GM18499 (cell line): Measurements from ENCODE around the gene PSMB8.
"Not testable (repeated sequence)": the region's sequence is repeated elsewhere in the genome, so short reads cannot be mapped to it uniquely, and the experiment has no call there.

Source experiments
- ATAC-seq: cut with Tn5 transposase; IDR thresholded peaks from one replicate; pipeline ENCODE4 v1.9.1; 2021; ENCODE audit warnings: moderate number of reproducible peaks; ENCODE audit not compliant: insufficient read depth, unreplicated experiment

Gene PSMB8

DNA sequence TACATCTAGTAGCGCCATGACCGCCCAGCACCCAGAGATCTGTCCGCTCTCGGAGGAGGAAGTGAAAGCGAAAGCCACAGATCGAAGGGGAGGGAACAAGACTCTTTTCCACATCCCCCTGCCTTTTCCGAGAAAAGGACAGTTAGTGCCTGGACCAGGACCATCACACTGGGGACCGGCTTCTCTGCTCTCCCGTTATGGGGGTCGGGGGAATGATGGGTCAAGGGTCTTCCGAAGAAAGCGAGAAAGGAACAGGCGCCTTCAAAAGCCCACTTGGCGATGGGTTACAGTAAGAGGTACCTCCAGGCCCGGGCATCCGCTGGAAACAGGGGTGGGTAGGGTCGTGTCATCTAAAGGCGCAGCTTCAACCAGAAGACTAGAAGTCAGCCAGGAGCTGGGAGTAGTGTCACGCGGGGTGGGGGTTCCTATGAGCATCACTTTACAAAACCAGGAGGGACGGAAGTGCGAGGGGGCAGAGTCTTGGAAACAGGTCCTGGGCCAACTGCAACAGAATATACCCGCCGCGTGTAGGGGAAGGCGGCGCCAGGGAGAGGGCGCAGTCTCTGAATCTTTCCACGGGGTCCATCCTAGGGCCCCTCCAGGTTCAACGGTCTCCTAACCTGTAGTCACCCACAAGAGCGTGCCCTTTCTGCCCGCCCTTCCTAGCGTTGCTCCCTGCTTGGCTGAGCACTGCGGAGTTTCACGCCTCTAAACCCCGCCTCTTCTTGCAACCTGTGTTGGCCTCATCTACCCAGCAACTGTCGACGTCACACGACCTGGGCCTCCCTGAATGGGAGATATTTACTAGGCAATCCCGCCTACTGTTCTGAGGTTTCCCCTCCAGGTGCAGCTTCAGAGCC is at the start of gene PSMB8:
Gene PSMB8 (minus strand): TSS at position 69 of the 860 bp plus-strand sequence. CDS start 51 bp downstream, at position 18.
- peak; percentile 46 for ATAC-seq

DNA sequence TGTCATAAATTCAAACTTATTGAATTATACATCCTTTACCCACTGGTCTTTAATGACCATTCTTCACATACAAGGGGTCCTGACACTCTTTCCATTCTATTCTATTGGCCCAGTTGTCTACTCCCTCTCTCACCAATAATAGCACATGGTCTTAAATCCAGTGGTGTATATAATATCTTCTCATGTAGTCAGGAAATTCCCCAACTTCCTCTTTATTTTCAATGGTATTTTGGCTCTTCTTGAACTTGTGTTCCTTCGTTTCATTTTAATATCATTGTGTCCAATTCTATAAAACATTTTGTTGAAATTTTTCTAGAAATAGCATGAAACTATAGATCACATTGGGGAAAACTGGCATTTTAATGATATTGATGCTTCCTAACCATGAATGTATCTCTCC is 47.0 kb upstream of the PSMB8 start:
- ATAC-seq: no peak

DNA sequence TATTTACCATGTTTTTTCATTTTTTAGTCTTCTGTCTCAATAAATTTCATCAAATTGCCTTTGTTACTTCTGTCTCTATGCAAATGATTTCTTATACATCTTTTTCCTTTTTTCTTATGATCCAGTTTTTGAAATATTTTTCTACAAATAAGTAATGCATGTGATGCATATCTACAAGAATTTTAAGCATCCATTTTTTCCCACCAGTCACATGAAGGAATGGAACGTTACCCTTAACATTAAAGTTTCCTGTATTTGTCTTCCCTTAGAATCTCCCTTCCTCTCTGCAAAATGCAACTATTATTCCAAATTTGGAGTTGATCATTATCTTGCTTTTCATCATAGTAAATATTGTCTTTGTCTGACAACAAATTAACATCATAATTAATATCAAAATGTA is 45.7 kb upstream of the PSMB8 start:
- no peak for ATAC-seq

DNA sequence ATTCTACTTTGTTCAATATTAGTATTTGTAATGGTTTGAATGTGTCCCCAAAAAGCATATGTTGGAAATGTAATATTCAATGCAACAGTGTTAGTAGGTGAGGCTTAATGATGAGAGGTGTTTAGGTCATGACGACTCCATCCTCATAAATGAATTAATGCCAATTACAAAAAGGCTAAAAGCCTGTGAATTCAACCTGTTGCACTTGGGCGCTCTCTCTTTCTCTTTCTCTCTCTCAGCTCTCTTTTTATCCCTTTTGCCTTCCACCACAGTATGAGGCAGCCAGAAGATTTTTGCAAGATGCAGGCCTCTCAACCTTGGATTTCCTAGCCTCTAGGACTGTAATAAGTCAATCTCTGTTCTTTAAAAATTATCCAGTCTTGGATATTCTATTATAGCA is 44.7 kb upstream of the PSMB8 start:
- ATAC-seq: no peak

DNA sequence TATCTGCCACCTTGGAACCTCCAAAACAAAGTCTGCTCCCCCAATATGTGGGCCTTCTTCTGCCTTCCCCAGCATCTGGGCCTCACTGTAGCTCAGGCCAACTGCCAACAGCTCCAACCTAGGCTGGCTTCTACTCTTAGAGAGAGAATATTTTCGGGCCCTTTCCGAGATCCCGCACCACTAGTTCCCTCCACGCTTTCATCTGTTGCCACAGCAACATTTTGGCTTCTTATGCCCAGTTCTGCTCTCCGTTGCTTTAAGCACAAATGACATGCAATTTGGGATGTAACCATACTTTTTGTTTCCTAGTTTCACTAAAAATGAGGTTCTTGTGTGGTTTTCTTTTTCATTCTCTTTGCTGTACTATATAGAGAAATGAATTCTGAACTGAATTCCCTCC is 43.8 kb upstream of the PSMB8 start:
- no peak for ATAC-seq

DNA sequence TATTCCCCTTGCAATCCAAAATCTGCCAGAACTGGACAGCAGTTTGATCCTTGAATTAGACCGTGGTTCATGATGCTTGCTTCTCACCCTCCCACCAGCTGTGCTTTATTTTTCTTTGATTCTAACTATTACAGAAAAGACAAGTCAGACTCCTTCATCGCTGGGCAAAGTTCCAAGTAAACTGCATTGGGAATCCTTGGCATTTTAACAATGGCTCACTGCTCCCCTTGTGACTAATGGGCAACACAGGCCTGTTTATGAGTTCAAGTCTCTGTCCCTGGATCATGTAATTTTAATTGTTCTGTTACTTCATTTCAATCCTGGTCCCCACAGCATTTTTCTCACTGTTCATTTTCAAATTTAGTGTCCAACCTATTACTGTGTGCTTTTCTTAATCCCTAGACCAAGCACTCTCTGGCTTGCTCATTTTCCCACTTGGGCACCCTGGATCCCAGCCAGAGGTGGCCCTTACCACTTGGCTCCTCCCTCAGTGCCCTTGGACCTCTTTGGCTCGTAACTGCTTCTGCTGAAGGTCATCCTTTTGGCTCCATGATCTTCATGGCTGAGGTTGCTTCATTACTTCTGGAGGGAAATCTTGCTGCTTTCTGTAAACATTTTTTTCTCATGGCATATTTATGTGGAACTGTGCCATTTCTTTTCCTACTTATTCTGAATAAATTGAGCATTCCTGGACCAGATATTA is 43.0 kb upstream of the PSMB8 start:
- ATAC-seq: no peak

DNA sequence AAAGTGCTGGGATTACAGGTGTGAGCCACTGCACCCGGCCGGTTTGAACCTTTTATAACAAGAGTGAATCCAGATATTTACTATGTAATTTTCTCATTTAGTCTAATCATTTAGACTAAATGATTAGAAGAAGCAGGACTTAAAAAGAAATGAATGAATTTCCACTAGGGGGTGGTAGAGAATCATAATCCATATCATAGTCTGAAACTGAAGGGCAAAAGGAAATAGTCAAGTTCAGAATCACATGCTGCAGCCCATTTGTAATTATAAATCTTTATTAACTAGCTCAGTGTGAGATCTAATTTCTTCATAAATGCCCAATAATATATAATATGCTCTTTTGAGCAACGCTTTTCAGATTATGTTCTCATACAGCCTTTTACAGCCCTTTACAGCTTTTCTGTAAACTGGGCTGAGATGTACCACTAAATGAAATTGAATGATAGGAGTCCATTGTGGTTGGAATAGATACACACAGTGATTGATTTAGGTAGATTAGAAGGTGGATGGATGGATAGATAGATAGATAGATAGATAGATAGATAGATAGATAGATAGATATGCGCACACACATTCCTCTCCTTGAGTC is 41.9 kb upstream of the PSMB8 start:
- ATAC-seq: no peak

DNA sequence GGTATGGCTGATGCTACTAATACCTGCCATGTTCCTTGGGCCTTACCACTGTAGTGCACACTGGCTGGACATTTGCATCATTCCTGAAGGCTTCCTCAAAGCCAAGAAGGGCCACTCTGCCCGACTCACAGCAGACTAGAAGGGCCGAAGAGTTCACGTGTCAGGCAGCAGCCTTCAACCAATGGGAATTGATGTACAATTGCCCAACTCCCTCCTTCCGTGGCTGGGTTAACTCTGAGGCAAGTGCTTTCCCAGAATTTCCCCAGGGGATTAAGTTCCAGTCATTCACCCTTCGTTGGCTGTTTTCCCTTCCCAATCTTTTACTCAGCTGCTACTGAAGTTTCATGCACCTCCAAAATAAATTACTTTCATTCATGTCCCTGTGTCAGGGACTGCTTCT is 39.9 kb upstream of the PSMB8 start:
- no peak for ATAC-seq

DNA sequence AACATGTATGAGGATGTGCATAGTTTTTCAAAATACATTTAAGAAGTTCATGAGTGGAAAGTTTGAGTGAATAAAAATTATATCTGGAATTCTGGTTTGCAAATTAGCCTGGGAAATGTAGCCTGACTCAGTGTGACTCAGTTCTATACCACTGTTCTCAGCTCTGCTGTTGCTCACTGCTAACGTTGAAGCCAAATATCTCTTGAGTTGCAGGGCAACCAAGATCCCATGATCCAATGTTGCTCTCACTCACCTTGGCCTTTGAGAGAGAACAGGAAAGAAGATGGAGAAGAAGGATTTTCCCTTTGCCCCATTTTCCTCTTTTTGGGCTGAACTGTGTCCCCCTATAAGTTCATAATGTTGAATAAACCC is 39.0 kb upstream of the PSMB8 start:
- no peak for ATAC-seq

DNA sequence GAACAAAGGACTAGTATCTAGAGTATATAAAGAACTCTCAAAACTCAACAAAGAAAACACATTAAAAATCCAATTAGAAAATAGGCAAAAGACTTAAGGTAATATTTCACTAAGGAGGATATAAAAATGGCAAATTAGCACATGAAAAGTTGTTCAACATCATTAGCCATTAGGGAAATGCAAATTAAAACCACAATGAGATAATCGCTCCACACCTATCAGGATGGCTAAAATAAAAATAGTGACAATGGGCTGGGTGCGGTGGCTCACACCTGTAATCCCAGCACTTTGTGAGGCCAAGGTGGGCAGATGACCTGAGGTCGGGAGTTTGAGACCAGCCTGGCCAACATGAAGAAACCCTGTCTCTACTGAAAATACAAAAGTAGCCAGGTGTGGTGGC is 37.1 kb upstream of the PSMB8 start:
- not testable (repeated sequence) for ATAC-seq

DNA sequence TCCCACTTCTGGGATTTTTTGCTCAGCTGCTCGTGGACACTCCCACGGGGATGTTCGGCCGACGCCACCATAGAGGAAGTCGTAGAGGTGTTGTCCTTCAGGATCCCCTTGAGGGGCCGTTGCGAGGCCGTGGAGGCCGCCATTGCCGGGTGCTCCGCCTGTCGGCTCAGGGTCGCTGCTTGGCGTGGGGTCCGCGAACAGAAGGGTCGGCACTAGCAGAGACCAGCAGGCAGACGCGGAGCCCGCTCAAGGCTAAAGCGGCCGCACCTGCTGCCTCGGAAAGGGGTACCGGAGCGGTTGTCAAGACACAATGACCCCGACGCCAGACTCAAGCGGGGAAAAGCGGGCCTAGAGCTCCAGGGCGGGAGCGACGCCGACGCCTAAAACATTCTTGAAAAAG is 35.8 kb upstream of the PSMB8 start:
- no peak for ATAC-seq

DNA sequence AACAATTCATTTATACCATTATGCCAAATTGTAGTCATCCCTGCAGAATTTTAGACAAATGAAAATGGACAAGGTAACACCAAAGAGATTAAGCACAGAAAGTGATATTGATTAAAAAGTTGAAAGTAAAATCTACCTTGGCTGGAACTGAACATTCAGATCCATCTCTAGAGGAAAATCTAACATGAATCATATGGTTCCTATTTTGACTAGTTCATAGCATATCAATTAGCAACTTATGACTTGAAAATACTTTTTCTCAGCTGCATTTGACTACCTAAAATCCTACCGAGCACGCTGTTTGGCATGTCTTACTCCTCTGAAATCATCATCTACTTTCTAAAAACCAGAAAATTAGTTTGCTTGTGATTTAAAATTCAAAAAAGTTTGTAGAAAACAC is 32.8 kb upstream of the PSMB8 start:
- ATAC-seq: no peak

DNA sequence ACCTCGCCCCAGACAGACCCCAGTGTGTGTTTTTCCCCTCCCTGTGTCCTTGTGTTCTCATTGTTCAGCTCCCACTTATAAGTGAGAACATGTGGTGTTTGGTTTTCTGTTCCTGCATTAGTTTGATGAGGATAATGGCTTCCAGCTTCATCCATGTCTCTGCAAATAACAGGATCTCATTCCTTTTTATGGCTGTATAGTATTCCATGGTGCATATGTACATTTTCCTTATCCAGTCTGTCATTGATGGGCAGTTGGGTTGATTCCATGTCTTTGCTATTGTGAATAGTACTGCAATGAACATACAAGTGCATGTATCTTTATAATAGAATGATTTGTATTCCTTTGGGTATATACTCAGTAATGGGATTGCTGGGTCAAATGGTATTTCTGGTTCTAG is 30.1 kb upstream of the PSMB8 start:
- ATAC-seq: not testable (repeated sequence)

DNA sequence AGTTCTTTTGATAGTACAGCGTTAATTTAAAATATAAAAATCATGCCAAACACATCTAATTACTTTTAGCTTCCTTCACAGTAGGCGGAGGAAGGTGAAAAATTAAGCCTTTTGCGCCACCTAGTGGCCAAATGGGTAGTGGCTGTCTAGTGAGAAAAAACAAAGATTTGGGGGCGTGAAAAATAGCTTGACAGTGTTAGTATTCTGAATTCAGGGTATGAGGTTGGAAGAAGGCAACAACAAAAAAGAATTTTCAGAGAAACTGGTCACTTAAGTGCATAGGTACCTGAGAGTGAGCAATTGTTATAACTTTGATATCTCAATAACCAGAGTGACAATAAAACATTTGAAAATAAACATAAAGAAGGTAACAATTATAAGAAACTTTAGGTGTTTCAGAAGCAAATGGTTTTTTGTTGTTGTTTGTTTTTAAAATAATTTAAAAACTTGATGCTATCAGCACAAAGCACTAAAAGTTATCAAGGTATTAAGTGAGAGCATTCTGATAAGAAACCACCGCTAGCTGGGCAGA is 24.5 kb upstream of the PSMB8 start:
- ATAC-seq: no peak

DNA sequence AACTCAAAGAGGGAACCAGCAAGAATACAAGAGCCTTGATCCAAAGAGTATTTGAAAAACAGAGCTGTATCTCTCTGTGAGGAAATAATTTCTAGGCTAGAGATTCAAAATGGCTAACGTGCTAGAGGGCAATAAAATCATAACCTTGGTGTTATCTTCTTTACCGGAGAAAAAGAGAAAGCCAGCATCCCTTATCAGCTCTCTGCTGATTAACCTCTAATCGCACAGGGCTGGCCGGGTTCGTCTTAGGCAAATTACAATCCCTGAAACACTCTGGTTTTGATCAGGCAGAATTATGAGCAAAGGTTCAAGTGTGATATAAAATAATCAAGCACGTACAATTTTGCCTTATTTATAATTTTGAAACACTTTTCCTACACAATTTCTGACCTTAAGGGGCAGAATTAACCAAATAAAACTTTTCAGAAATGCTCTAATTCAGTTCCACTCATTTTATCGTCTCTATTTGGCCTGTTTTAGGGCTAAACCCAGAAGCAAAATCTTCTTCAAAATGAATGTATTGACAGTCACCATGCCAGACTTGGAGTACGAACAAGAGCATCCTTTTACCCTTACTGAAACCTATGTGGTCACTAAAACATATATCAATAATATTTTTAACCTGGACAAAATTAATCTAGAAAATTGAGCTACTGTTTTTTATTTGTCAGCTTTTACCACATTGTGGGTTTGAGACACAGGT is 23.9 kb upstream of the PSMB8 start:
- no peak for ATAC-seq

DNA sequence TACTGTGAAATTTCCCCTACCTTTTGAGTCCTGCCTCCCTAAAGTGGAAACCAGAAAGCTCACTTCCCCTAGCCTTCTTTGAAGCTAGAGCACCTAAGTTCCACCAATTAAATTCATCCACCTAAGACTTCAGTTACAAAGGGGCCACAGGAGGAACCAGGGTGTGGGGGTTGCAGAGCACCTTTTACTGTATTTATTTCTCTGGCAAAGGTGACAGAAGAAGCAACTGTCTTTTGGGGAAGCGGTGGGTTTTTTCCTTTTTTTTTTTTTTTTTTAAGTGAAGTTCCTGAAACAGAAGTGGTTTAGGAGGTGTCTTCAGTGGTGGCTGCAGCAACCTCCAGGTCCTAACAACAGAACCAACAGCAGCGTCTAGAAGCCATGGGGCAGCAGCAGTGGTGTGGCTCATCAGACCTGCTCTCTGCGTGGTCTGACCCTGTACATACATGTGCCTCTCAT is 23.2 kb upstream of the PSMB8 start:
- no peak for ATAC-seq

DNA sequence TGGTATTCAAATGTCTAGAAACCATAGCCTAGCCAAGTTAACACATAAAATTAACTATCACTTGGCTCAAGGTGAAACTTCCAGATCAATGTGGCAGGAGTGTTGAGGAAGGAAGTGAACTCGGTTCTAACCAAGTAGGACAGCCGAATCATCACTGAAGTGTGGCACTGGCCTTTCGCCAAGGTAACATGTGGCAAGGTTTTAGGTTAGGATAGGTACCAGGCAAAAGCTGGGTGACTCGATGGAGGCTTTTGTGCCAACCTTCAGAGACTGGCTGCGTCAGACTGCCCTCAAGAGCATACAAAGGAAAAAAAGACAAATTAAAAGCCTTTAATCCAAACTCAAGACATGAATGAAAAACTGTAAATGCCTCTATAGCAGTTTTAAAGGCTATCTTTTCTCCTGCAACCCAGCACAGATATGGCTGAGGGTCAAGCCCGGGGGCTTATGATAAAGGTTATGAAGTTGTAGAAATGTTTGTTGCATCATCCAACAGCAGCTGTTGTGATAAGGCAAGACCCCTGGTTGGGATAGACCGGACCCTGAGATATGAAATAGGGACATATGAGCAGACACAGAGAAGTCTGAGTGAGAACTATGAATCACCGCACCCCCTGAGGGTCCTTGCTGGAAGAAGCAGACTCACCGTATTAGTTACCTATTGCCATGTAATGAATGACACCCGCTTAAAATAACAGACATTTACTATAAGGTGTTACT is 22.0 kb upstream of the PSMB8 start:
- ATAC-seq: no peak

DNA sequence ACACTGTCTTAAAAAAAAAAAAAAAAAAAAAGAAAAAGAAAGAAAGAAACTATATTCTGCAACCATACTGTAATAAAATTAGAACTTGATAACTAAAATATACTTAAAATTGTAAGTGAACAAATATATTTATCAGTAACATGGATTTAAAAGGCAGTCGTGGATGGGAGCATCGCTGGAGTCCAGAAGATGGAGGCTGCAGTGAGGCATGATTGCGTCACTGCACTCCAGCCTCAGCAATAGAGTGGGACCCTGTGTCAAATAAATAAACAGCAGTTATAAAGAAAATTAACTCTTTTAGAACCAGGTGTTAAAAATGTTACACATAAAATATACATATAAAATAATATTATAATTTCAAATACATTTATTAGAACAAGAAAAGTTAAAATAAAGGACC is 18.9 kb upstream of the PSMB8 start:
- ATAC-seq: no peak

DNA sequence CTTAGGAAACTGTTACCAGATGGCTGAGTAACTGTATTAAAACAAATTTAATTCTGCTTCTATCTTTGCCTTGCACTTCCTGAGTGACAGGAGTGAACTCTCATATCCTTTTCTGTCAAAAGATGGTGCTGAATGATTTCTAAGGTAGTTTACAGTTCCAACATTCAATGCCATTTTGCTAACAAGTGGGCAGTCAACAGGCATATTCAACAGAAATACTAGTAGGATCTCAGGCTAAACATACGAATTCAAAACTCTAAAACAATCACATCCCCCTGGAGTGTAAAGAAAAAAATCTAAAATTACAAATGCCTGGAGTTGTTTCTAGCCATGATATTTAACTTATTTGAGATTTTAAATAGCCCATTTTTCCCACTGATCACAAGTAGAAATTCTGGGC is 16.8 kb upstream of the PSMB8 start:
- no peak for ATAC-seq

DNA sequence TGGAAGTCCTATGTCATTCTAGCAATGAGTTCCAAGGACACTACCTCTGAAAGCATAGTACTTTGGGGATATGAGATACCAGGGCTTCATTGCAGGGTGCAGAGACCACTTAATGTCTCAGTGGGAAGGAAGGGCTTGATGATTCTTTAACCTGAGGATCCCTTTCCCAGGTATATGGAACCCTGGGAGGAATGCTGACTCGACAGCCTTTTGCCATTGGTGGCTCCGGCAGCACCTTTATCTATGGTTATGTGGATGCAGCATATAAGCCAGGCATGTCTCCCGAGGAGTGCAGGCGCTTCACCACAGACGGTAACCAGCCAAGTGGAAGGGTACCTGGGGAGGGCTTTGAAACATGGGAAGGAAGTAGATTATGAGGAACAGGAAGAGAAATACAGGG is 14.3 kb upstream of the PSMB8 start:
- ATAC-seq: no peak
